ENCODE data around the gene ILK.

The ILK gene

DNA sequence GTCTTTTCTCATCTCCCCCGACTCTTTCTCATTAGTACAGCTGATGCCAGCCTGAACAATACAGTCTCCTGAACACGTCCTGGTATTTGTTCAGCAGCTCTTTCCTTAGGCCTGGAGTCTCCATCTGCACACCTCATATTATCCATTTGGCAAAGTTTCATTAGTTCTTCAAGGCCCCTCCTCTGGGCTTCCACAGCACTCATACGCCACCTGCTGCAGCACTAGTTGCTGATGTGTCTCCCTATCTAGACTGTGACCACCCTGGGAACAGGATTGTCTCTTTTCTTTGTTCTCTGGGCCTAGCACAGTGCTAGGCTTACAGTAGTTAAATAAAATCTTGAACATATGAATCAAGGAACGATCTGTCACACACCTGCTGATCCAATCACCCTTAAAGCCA, 34.9 kb downstream of the ILK start:
- DNase-seq, result no peak

DNA sequence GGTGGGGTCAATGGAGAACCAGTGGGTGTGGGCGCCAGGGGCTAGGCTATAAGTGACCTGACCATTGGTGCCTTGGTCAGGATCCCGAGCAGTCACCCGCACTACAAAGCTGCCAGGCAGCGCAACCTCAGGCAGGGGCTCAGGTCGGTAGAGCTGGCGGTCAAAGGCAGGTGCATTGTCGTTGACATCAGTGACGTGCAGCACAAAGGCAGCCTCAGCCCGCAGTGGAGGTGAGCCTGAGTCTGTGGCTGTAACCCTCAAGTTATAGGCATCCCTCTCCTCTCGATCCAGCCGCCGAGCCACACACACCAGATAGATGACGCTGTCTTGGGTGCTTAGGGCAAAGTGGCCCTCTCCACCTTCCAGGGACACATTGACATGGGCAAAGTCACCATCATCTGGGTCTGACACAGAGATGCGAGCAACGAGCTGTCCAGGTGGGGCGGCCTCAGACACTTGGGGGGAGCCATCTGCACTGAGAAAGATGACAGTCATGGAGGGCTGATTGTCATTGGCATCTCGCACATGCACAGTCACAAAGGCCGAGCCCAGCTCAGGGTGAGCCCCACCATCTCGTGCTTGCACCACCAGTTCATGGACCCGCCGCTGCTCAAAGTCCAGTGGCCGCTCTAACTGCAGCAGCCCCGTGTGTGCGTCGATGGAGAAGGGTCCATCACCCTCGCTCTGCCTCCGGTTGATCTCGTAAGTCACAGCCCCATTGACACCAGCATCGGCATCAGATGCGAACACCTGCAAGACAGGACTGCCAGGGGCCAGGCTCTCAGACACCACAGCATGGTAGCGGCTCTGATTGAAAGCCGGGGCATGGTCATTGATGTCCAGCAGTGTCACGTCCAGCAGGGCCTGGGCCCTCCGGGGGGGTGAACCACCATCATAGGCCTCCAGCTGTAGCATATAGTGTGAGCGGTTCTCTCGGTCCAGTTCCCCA, 36.7 kb downstream of the ILK start:
- DNase-seq, result no peak

DNA sequence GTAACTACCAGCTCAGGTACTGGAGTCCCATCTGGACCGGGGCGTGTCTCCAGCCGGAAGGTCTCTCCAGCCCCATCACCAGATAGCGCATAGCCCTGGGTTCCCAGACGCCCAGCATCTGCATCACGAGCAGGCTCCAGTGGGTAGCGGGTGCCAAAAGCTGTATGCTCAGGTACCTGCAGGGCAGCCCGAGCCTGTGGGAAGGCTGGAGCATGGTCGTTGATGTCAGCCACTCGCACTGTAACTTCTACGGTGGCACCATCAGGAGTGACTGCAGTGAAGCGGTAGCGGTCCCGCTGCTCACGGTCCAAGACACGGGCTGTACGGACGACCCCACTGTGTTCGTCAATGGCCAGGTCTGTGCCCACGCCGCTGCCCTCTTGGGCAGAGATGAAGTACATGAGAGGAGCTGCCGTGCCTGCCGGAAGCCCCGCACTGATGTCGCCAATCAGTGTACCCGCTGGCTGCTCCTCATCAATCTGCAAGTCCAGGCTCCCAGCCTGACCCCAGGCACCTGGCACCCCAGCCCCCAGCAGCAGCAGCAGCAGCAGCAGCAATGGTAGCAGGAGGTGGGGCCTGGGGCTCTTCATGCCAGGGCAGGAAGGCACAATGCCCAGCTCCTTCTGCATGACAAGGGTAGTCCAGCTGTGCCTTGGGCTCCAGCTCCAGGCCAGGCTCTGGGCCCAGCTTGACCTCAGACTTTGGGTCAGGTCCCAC, 37.6 kb downstream of the ILK start:
- no peak for DNase-seq

DNA sequence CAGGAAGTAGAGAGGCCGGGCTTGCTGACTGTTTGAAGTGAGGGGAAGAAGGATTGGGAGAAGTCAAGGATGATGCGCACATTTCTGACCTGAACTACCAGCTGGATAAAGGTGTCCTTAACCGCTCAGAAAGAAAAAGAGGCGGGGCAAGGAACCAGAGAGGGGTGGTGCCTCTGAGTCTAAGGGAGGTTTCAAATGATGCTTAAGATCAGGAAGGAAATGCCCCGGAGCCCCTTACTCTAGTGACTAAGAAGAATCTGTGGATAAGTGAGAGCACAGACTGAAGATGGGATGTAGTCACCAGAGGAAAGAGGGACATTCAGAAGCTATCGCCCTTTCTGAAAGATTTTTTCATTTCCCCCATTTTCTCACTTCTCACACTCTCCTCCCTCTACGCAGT, 39.4 kb downstream of the ILK start:
- DNase-seq, result no peak

DNA sequence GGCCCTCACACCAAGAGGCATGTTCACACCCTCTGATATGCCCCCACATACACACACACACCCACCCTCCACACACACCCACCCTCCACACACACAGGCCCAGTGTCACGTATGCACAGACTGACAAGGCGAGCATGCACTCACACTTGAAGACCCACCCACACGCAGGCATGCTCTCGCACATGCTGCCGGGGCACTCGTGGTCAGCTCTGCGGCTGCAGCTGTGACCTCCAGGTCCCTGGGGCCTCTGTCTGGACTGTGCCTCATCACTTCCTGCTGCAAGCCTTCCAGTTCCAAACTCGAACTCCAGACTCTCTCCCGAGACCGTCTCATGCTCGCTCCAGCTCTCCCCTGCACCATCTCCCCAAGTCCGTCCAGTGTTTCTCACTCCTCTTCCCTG, 42.5 kb downstream of the ILK start:
- DNase-seq, result no peak

DNA sequence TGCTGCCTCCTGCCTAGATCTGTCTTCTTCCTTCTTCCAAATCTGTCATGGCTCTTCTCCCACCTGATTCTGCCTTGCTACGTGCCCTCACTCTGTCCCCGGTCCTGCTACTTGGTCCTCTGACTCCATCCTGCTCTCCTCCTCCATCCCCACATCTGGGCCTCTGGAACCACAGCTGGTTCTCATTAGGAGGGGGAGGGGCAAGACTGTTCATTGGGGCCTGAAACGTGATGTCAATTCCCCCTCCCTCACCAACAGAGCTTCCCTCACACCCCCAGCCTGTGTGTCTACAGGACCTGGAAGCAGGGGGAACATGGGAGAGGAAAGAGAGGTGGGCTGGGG, 43.0 kb downstream of the ILK start:
- no peak for DNase-seq

DNA sequence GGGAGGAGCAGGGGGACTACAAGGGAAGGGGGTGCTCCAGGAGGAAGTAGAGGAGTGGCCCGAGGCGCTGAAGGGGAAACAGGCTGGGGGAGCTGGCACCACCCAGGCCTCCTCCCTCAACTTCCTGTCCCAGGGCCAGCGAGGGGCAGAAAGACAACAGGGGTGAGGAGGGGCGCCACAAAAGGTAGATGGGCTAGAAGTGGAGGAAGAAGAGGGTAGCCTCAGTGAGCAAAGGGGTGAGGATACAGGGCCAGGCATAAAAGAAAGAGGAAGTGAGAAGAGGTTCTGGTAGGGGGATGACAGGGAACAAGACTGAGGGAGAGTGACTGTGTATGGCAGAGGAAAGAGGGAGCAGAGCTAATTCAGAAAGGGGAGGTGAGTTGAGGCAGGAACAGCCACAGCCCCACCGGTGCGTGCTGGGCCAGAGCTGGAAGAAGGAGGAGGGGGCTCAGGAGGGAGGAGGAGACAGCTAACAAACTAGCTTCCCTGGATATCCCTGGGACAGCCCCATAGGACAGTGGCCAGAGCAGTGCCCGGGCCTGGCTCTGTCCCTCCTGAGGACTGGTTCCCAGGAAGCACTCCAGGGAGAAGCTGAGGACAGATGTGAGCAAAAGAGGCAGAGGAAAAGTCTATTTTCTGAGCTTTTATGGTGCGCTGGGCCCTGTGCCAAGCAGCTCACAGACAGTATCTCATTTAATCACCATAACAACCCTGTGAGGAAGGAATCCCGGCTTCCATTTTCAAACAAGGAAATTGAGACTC, 43.5 kb downstream of the ILK start:
- no peak for DNase-seq

DNA sequence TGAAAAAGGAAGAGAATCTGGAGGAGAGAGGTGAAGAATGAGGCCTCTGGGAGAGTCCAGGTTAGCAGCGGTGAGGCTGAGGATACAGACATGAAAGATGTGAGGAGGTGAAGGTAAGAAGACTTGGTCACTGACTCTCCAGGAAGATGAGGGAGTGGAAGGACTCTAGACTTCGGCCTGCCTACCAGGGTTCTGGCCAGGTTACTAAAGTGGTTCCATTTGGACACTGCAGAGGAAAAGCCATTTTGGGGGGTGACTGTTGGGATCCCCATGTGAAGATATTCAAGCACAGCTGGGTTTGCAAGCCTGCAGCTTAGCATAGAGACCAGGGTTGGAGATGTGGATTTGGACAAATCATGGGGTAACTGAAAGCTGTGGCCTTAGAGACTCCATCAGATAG, 44.3 kb downstream of the ILK start:
- no peak for DNase-seq

DNA sequence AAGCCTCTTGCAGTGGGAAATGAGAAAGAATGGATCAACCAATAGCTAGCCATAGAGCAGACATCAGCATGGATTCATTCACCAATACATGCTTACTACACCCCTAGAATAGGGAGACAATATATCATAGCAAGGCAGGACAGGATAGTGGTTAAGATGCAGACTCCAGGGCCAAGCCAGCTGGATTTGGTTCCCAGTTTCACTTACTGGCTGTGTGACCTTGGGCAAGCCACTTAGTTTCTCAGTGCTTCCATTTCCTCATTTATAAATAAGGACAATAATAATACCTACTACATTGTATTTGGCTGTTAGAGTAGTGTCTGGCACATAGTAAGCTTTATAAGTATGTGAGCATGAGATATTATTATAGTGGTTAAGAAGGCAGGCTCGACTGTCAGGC, 44.9 kb downstream of the ILK start:
- no peak for DNase-seq

DNA sequence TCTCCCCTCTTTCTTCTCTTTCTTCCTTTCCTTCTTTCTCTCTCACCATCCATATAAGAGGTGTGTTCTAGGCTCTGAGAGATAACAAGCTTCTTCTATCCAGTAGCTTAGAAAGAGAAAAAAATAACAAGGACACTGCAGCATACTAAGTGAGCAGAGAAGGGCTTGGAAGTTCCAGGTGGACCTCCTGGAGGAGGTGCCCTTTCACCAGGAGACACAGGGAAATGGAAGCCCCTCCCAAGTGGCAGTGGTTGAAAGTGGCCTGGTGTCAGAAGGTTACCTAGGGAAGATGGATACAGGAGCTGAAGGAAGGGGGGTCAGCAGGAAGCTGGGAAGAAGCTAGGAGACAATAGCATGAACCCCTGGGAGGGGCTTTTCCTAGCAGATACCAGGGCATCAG, 46.5 kb downstream of the ILK start:
- DNase-seq, result no peak

DNA sequence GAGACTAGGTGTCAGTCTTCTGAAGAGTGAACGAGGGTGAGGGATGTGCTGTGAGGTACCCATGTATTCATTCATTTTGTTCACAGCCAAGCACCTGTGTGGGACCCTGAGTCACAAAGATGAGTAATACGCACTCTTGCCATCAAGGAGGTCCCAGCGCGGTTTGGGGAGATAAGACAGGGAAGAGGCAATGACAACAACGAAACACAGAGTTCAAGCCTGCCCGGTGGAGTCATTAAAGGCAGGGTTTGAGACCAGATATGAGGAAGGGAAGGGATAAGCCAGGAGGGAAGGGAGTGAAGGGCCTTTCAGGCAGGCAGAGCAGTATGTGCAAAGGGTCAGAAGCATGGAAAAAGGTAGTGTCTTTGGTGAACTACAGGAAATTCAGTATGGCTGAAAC, 47.4 kb downstream of the ILK start:
- no peak for DNase-seq

DNA sequence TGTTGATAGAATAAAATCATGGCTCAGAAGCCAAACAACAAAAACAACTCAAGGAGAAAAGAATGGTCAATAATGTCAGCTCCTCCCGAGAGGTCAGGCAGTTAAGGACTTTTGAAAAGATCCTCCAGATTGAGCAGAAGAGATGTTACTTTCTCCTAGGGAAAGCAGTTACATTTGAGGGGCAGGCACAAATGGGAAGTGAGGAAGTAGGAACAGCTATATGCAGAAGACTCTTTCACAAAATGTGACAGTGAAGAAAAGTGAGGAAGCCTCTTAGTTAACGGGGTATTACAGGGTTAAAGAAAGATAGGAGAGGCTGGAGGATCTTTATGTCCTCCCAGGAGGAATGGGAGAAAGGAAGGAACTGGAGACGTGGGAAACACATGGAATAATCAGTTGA, 48.6 kb downstream of the ILK start:
- DNase-seq, result no peak

DNA sequence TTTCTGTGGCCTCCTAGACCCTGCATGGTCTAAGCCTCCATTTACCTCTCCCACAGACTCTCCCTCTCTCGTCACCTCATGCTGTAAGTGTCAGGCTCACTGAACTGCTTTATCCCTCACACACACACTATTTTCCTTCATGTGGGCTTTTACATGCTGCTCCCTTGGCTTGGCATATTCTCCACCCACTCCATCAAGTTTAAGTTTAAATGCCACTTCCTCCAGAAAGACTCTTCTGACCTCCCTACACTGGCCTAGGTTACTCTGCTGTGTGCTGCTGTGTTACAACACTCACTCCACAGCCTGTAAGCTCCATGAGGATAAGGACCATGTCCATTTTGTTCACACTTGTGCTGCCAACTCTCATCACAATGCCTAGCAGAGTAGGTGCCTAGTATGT, 49.5 kb downstream of the ILK start:
- no peak for DNase-seq

DNA sequence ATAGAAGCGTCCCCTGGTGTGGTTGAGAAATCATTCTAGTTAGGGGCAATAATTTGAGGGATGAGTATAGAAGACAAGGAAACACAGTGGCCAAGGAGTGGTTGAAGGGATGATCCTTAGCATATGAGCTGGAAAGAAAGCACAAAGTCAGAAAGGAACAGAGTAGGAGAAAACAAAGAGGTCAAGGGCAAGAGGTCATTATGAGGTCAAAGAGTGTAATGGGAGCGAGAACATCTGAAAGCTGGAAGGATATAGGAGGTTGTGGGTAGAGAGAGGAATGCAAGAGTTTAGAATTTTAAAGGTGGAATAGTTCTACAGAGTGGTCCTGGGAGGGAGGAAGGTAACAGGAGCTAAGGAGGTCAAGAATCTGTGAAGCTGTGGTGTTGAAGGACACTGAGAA, 50.1 kb downstream of the ILK start:
- no peak for DNase-seq

DNA sequence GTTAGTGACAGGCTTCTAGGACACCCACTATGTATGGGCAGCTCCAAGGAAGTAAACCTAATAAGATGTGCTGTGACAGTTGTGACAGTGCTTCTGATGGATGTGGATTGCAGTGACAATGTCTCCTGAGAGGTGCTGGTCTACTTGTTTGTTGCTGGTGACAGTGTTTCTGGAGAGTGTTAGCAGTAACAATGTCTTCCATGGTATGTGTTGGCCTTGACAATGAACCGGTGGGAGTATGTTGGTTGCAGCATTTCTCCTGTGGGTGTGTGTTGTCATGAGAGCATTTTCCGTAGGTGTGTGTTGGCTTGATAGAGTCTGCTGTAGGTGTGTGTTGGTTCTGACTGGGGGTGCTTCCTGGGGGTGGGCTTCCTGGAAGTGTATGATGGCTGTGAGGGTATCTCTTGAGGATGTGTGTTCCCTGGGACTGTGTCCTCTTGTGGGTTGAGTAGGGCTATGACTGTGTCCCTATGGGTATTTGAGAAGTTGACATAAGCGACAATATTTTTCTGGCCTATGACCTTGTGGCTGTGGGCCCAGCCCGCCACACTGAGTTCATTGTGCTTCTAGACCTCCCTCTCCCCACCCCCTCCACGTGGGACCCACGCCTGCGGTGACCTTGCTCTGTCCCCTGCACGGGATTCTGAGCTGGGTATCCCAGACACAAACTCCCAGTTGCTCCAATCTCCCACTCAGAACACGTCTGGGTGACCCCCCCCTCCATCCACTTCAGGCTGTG, 50.9 kb downstream of the ILK start:
- DNase-seq, result no peak

DNA sequence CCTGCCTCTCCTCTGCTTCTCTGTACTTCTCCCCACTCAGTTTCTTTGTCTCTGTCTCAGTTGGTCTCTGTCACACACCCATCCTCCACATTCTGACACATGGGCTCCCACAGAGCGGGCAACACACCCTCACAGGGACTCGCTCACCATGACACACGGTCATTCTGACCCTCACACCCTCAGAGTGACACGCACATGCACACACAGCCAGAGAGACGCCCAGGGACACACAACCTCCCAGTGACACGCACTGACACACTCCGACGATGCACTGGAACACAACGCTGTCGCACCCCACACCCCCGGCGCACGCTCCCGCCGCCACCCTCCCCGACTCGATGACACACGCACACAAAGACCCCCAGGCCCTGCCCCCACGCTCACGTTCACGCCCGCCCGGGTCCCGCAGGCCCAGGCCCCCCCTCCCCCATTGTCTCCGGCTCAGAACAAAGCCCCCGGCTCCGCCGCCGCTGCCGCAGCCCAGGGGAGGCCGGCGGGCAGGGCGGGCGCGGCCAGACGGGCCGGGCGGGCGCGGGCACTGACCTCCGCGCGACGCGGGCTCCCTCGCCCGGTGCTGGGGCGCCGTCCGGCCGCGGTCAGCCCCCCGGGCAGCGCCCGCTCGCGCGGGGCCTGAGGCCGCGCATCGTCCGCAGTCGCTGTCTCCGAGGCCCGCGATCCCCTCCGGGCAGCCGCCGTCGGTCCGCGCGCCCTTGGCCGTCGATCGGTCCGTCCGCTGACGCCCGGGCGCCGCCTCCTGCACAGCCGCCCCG, 51.6 kb downstream of the ILK start:
- DNase-seq, result no peak

DNA sequence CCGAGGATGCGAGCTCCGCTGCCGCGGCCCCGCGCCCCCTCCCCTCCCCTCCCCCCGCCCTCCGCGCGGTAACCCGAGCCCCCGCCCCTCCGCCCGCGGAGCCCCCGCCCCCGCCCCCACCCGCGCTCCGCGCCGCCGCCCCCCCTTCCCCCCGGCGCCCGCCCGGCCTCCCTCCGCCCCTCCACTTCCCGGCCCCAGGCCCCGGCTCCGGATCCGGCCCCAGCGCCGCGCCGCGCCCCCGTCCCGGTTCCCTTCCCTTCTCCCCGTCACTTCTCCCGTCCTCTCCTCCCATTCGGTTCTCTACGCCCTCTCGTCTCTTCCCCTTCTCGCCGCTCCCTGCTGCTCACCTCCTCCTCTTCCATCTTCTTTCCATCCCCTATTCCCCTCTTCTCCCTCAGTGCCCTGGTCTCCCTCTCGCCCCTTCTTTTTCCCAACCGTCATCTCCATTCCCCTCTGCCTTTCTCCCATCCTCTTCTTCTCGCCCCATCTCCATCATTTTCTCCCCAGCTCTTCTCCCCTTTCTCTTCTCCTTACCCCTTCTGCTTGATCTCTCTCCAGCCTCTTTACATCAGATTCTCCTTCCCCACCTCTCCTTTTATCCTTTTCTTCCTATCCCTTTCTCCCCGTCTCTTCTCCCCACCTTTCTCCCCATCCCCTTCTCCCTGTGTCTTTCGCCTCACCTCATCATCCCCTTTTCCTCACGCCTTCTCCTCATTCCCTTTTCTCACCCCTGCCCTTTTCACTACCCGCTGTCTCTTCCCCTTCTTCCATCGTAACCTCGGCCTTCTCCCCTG, 52.4 kb downstream of the ILK start, which contains the start of gene DCHS1:
Gene DCHS1 (minus strand): TSS at position 20 of the 794 bp plus-strand sequence. CDS start 14,196 bp downstream, outside the sequence.
- DNase-seq, result peak; percentile 10

DNA sequence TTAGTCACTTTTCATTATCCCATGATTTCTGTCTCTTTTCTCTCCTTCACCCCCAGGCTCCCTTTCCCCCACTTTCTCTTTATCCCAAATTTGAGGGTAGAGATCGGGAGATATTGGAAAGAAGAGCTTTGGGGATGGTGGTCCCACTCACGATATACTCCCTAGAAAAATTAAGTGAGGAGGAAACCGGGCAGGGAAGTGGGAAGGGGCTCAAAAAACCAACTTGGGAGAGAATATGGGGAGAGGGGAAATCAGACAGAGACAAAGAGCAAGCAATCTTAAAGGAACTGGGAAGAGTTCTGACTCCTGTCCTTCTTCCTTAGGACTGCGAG, 53.0 kb downstream of the ILK start:
- no peak for DNase-seq

DNA sequence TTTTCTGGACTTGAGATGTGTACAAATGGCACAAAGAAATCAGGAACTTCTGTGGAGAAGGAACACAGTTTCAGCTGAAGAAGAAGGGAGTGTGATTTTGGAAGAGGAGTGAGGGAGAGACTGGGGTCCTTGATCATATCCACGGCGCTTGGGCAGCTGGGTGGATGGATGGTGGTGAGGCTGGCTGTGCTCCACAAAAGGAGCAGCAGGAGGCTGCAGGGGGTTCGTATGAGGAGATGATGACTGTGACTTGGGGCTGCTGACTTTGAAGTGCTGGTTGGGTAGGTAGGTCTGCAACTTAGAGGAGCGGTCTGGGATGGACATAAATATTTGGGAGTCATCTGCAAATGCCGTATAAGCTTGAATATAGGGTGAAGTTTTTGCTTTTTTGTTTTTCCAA, 53.4 kb downstream of the ILK start:
- no peak for DNase-seq

DNA sequence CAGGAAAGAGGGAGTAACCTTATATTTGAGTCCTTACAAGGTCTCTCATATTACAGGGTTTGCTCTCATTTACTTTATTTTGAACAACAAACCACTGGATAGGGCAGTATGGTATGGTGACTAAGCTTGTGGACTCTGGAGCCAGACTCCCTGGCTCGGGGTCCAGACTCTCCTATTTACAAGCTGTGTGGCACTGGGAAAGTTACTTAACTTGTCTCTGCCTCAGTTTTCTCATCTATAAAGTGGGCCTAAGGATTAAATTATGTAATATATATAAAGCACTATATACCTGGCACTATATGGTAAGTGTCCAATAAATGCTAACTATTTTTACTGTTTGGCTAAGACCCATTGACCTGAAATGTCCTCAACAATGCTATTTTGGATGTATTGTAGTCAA, 53.8 kb downstream of the ILK start:
- no peak for DNase-seq

DNA sequence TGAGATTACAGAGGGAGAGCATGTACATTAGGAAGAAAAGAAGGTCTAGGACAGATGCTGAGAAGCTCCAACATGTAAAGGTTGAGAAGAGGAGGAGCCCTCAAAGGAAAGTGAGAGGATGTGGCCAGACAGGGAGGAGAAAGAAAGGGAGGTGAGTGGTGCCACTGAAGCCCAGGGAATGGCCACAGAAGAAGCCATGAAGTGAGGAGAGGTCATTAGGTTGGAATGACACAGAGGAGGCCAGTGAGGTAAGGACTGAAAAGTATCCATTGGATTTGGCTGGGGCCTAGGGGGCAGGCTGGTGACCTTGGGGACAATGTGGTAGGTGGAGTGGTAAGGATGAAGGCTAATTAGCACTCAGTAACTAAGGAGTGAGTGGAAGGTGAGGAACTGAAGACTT, 55.1 kb downstream of the ILK start:
- no peak for DNase-seq

Measured in COR-L47 (cell line).